ENCODE measurements around the gene GNAS-AS1.

GNAS-AS1 gene

DNA sequence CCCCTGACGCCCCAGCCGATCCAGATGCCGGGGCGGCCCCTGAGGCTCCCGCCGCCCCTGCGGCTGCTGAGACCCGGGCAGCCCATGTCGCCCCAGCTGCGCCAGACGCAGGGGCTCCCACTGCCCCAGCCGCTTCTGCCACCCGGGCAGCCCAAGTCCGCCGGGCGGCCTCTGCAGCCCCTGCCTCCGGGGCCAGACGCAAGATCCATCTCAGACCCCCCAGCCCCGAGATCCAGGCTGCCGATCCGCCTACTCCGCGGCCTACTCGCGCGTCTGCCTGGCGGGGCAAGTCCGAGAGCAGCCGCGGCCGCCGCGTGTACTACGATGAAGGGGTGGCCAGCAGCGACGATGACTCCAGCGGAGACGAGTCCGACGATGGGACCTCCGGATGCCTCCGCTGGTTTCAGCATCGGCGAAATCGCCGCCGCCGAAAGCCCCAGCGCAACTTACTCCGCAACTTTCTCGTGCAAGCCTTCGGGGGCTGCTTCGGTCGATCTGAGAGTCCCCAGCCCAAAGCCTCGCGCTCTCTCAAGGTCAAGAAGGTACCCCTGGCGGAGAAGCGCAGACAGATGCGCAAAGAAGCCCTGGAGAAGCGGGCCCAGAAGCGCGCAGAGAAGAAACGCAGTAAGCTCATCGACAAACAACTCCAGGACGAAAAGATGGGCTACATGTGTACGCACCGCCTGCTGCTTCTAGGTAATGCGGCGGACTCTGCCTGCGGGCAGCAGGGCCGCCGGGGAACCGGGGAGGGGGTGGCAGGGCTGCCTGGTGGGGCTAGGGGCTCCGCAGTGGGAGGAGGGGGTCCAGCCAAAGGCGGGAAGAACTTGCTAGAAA, 4.2 kb upstream of the GNAS-AS1 start:
- peak in 1 of 2 experiments; percentile 31 for DNase-seq

DNA sequence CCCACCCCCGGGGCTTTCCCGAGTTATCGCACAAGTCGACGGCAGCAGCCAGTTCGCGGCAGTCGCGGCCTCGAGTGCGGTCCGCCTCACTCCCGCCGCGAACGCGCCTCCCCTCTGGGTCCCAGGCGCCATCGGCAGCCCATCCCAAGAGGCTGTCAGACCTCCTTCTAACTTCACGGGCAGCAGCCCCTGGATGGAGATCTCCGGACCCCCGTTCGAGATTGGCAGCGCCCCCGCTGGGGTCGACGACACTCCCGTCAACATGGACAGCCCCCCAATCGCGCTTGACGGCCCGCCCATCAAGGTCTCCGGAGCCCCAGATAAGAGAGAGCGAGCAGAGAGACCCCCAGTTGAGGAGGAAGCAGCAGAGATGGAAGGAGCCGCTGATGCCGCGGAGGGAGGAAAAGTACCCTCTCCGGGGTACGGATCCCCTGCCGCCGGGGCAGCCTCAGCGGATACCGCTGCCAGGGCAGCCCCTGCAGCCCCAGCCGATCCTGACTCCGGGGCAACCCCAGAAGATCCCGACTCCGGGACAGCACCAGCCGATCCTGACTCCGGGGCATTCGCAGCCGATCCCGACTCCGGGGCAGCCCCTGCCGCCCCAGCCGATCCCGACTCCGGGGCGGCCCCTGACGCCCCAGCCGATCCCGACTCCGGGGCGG, 3.4 kb upstream of the GNAS-AS1 start:
- DNase-seq: peak in 1 of 2 experiments; percentile 29

DNA sequence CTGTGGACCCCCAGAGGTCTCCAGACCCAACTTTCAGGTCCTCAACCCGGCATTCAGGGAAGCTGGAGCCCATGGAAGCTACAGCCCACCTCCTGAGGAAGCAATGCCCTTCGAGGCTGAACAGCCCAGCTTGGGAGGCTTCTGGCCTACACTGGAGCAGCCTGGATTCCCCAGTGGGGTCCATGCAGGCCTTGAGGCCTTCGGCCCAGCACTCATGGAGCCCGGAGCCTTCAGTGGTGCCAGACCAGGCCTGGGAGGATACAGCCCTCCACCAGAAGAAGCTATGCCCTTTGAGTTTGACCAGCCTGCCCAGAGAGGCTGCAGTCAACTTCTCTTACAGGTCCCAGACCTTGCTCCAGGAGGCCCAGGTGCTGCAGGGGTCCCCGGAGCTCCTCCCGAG, 2.8 kb upstream of the GNAS-AS1 start:
- DNase-seq: no peak

DNA sequence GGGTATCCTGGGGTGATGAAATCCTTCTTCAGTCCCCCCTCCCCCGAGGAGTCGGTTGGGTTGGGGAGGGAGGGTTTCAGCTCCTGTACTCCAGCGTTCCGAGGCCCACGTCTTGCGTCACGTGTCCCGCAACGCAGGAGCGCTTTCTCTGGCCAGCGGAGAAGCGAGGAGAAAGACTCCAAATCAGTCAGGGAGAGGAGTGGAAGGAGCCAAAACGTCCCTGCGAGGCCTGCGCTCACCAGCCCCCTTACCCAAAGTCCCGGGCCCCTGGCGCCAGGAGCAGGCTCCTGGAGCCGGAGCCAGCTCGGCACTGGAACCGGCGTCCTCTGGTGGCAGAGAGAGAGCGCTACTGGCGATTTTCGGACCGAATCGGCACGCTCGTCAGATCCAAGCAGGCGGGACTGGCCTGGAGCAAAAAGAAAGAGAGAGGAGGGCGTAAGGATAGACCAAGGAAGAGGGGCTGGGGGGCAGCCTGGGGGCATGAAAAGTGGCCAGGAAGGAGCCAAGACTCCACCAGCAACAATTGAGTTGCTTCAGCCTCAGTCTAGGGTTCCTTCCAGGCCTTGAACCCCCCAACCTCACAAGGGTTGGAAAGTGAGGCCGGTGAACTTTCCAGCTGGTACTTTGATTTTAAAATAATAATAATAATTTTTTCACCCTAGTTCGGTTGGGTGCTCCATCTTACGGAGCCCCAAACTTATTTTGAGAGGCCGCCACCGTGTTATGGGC, 2.0 kb upstream of the GNAS-AS1 start, which contains the start of gene GNAS:
Gene GNAS, plus strand, starts transcription at position 174 of the 729 bp plus-strand sequence.
- DNase-seq: peak; percentile 70 to 77

DNA sequence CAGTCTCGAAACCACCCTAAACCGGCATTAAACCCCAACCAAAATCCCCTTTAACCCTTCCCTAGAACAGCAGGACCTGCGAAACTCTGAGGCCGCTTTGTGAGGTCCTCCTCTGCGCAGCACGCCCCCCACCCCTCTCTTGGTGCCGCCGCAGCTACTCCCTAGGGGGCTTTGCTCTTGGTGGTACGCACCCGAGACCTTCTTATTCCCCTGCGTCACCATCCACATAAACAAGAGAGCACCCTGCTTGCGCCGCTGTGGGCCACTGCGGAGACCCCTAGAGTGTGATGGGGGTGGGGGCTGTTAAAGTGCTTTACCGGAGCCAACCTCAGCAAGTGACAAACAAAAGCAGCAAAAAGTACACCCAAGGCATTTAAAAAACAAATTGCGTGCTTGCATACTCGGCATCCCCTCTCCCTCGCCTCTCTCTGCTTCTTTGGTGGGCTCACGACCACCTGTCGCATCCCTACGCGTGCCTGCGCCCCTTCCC, 1.3 kb upstream of the GNAS-AS1 start:
- no peak for DNase-seq

DNA sequence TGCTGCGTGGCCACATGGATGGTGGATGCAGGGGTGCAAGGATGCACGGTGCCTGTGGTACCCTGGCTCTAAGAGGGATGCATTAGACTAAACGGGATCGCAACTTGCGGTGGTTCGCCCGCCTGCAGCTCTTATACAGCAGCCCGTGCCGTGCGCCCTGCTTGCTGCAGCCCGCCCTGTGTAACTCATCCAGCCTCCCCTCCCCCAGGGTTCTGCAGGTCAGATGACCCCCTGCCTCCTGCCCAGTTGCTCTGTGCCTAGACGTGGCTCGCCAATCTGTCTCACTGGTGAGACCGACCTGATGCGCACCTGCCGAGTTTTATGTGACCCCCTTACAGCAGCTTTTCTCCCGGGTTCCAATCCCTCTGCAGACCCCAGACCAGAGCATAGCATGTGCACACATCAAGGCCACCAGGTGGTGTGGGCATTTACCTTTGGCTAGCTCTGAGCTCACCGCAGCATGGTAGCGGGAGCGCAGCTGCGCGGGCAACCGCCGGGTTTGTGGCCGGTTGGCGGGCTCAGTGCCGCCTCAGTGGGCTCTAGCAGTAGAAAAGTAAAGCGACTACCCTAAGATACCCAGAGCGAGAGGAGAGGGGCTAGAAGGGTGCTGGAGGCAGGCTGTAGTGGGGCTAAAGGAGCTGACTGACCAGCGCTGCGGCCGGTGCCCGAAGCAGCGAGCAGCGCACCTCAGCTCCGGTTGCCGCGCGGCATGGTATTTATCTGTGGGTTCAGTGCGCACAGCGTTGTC, 693 bp upstream of the GNAS-AS1 start:
- DNase-seq: peak in 1 of 2 experiments; percentile 29

DNA sequence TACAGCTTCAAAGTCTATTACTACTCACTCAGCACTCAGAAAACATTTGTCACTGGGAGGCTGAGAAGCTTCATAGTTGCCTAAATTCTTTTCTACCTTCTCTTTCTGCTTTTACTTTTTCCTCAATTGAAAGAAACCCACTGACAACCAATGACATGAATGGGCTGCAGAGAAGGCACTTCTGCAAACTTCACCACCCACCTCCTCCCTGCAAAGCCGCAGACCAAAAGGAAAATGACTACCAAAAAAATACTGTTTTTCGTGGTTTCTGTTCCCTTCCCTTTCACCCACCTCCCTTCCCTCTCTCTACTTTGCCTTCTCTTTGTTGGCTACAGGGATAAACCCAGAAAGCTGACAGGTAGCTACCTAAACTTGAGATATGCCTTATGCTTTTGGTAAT, 3.2 kb downstream of the GNAS-AS1 start:
- DNase-seq: peak in 1 of 2 experiments; percentile 31

DNA sequence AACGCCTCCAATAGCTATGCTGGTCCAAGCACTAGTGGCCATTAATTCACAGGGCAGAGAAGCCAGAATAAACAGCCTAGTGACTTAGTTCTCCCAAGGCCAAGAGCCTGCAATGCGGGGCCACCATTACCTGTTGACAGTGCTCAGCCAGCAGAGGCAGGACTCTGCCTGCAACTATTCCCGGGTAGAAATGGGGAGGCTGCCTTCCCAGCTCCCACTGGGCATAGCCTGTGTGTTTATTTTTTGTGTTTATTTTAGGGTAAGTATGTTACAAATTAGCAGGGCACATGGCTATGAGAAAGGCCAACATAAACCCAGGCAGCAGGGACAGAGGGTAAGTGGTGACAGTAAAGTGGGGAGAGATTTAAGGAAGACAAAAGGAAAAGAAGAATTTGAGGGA, 5.0 kb downstream of the GNAS-AS1 start:
- DNase-seq: no peak

DNA sequence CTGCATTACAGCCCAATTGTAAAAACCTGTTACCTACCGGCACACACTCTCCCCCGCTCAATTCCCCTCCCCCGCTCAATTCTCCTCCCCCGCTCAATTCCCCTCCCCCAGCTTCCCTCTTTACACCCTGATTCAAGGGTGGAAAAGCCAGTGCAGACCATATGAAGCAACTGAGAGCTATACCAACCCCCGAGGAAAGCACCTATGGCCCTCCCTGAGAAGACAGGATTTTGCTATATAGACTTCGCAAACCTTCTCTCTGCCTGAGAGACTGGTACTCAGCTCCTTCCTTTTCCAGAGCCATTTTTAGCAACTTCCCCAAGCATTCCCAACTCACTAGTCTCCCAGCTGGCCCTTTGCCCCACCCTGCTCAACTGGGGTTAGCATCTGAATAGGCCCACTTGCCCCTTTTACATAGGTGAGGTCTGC, 7.6 kb downstream of the GNAS-AS1 start:
- DNase-seq: no peak

DNA sequence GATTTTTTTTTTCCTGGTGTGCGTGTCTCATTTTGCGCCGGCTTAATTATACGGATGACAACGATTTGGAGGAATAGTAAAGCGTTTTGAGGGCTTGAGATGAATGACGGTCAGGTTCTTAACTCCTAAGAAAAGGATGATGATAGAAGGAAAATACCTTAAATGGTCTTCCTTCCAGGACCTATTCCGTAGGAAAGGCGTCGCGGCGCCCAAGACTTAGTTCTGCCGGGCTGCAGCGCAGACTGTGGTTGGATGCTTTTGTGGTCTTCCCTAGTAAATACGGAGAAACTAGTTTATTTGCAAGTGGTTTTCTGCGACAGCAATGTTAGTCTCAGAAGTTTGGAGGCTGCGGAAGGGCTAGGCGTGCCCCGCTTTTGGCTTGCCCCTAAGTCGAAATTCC, 8.4 kb downstream of the GNAS-AS1 start:
- DNase-seq: no peak

DNA sequence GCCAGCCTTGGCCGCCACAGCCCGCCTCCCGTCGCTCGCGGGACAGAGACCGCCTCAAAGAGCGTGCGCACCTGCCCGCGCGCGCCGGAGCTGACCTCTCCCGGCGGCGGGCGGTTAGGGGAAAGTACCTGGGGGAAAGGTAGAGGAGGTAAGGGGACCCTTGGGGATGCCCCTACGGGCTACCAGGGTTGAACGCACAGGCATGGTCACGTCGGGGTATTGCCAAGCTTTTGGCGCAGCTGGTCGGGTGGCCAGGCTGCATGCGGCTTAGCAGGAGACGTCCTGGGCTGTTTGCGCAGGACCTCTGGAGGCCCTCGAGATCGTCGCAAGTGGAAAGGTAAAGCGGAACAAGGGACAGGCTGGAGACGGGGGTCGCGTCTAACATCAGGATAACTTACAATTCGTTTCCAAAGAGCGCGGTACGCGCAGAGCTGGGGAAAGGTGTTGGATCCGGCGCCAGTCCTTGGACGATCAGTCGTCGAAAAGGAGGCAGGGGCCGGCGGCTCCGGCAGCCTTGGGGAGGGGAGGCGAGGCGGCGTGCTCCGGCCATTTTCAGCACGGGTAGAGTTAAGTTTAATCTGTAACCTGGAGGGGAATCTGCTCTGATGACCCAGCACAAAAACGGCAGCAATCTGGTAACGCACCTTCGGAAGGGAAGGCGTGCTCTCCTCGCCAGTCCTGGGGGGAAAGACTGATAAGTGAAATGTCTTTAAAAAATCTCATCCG, 9.0 kb downstream of the GNAS-AS1 start:
- no peak for DNase-seq

DNA sequence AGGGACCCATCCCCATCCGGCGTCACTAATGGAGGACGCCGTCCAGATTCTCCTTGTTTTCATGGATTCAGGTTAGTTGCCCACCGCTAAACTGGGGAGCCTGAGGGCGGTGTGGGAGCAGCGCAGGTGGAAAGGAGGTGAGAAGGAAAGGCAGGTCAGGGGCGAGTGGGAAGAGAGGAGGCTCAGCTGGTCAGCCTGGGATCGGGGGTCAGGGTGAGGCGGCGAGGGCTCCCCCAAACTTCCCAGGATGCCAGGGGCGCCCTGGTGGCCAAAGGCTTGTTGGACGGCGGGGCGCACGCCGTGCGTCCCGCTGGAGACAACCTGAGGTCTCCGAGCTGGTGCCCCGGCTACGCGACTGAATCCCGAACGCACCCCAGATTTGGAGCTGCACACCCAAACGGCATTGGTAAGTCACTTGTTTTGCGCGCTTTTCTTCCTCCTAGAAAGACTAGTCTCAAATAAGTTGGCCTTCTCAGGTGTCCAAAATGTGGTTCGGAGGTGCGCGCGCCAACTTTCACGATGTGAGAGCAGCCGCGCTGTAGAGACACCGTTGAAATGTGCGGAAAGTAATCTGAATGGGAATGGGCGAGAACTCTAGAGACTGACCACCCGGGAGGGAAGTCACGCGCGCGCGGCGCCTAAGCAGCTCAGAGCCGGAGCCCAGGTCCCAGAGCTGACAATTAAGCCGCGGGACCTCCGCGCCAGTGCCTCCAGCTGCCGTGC, 9.7 kb downstream of the GNAS-AS1 start:
- peak in 1 of 2 experiments; percentile 26 for DNase-seq

DNA sequence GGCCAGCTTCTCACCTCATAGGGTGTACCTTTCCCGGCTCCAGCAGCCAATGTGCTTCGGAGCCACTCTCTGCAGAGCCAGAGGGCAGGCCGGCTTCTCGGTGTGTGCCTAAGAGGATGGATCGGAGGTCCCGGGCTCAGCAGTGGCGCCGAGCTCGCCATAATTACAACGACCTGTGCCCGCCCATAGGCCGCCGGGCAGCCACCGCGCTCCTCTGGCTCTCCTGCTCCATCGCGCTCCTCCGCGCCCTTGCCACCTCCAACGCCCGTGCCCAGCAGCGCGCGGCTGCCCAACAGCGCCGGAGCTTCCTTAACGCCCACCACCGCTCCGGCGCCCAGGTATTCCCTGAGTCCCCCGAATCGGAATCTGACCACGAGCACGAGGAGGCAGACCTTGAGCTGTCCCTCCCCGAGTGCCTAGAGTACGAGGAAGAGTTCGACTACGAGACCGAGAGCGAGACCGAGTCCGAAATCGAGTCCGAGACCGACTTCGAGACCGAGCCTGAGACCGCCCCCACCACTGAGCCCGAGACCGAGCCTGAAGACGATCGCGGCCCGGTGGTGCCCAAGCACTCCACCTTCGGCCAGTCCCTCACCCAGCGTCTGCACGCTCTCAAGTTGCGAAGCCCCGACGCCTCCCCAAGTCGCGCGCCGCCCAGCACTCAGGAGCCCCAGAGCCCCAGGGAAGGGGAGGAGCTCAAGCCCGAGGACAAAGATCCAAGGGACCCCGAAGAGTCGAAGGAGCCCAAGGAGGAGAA, 10.5 kb downstream of the GNAS-AS1 start:
- no peak for DNase-seq

DNA sequence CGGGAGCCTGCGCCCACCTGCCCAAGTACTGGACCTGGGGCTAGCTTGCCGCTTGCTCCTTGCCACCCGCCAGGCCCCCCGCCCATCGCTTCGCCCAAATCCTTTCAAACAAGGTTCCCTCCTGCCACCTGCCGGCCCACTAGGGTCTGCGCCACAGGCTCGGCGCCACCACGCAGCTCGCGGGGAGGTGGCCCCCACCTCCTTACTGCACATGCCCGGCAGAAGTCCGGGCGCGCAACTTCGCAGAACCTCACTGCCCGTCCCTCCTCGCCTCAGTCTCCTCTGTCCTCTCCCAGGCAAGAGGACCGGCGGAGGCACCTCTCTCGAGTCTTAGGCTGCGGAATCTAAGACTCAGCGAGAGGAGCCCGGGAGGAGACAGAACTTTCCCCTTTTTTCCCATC, 11.2 kb downstream of the GNAS-AS1 start:
- peak; percentile 58 to 68 for DNase-seq

DNA sequence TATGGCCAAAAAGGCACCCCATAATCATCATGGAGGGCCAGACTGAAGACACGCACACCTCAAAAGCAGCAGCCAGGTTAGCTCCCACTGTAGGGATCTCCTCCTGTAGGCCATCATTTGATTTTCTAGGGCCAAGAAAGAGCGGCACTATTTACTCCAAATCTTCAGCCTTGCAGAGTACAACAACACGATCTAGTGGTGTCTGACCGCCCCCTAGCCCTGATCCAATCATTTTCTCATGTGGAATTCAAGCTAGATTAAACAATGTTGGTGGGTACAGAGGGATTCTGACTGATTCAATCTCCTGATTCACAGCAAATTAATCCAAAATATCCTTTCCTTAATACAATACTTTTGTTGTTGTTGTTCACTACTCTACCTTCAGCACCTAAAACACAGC, 12.5 kb downstream of the GNAS-AS1 start:
- DNase-seq: no peak

DNA sequence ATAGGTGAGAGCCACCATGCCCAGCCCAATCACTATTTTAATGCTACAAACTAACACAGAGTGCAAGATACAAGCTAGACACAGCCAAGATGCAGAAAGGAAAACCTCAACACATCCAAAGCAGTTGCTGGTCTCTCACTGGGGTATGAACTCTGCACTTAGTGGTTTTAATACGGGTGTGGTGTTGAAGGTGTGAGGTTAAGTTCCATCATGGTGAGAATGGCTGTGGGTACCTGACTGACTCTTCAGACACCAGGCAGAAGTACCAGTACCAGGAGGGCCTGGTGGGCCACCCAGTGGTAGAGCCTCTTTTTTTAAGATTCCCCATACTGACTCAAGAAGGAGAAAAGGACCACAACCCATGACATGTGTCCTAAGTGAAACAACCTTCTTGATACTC, 13.0 kb downstream of the GNAS-AS1 start:
- DNase-seq: no peak

DNA sequence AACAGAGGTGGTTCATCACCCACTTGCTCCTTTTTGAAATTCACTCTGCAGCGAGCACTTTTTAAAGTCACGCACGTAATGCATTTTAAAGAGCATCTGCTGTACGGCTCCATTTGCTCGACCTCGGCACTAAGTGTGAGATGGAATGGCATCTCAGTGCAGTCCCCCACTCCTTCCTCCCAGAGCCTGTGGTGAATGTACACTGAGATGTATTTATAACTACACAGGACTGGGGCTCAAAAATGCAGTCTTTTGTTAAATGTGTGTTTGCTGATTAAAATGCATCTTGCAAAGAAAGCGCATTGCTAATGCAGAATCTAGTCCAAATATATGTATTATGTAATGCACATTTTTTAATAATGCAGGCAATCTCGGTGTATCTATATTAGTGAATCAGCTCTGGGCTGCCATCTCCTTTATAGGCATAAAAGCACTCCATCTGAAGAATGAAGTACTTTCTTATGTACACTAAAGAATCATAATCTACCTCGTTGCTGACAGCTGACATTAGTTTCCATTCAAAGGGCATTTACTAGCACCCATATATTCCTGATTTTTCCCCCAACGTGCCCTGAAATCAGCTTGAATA, 14.0 kb downstream of the GNAS-AS1 start:
- DNase-seq: no peak

DNA sequence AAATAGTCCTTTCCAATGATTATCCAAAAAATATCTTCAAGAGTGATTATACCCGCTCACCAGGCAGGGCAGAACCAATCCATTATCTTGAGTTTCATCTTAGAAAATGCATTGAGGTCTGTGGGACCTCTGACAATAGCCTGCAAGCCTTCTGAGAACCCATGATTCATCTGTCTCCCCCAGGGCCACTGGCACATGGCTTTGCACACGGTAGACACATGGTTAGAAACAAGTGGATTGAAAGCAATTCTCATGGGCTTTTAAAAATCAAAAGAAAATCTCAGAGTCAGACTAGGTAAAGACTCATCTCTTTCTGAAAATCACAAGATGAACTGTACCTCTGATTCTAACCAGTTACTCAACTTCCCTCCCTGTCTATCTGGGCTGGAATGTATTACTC, 15.5 kb downstream of the GNAS-AS1 start:
- no peak for DNase-seq

DNA sequence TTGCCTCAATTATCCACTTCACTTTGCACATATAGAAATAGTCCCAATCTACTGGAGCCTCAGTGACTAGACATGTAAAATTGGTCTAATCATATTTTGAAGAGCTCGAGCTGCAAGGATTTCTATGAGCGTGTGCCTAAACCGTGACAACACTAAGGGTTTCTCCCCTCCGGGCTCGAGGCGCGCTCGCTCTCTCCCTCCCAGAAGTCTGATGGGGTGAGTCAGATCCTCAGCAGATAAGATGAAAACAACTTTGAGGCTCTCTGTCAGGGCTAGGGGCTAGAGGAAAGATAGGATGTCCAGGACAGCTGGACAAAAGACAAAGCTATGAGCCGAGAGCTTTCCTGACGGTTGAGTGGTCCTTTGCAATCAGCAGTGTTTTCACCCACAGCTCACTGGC, 16.8 kb downstream of the GNAS-AS1 start:
- DNase-seq: no peak

DNA sequence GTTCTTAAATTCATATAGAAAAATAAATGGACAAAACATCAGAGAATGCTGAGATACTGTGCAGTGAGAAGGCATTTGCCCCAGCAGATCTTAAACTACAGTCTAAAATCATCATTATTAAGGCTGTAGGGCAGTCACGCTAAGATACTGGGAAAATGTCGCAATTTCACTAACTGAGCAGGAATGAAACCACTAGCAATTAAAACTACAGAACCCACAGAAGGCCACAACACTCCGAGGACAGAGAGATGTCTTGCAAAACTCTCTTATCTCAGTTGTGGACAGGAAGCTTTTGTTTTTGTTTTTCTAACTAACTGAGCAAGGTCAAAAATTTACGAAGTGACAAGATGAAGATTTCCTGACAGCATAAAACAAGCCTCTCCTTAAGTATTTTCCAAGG, 18.2 kb downstream of the GNAS-AS1 start:
- DNase-seq: no peak

All from activated T-cell treated with anti-CD3 and anti-CD28 coated beads, Interleukin-2, amount 50 U/mL, for 48 hours (primary cell).